HFFc6 (cell line): Measurements from ENCODE around the gene RAB27B. TPM values are rescaled to one million over a fixed set of nuclear protein-coding genes. Genes with fewer than 3 reads are reported as not detected.
"Not testable (repeated sequence)": the region's sequence is repeated elsewhere in the genome, so short reads cannot be mapped to it uniquely, and the experiment has no call there.

Source experiments
- DNase-seq: peaks from one replicate; pipeline ENCODE4 v3.0.0-alpha.2; 2018
- H3K27ac Mint-ChIP-seq: 2 replicates; pipeline ENCODE4 v1.8.0; 2020; ENCODE audit warnings: mild to moderate bottlenecking, mixed read lengths
- H3K27me3 Mint-ChIP-seq: 2 replicates; pipeline ENCODE4 v1.8.0; 2021; ENCODE audit warnings: mild to moderate bottlenecking, moderate library complexity, mixed read lengths; ENCODE audit not compliant: insufficient read depth
- H3K36me3 Mint-ChIP-seq: 2 replicates; pipeline ENCODE4 v1.8.0; 2021; ENCODE audit warnings: low read depth, mixed read lengths
- H3K4me1 Mint-ChIP-seq: 2 replicates; pipeline ENCODE4 v1.8.0; 2020; ENCODE audit warnings: low read depth, mixed read lengths
- H3K4me3 Mint-ChIP-seq: 2 replicates; pipeline ENCODE4 v1.8.0; 2020; ENCODE audit warnings: mild to moderate bottlenecking, moderate library complexity, mixed read lengths
- H3K9me3 Mint-ChIP-seq: 2 replicates; pipeline ENCODE4 v1.8.0; 2020; ENCODE audit warnings: mild to moderate bottlenecking, mixed read lengths
- CTCF ChIP-seq: fragments of 200-600 bp; sonication (generic); IDR thresholded peaks from 2 replicates; pipeline ENCODE4 v1.5.0; 2021; ENCODE audit warnings: antibody characterized with exemption, mild to moderate bottlenecking
- total RNA-seq, 6 experiments: library from RNA; stranded (reverse); fragmentation: NEBNext Ultra II Directional; extraction: Animal tissue kit (Norgen Biotek cat#: 25700); gene quantifications; 2 replicates in 1 of 6; 3 replicates in 5 of 6; pipeline ENCODE4 v1.2.3, GENCODE V29; 2021

The RAB27B gene
- total RNA-seq, 6 experiments from 2014 or later = 0.34 to 2.2 (median 0.79) TPM

GRCh38 chr18:54852780-54853675 lies 24.8 kb downstream of the RAB27B start:
- H3K9me3 Mint-ChIP-seq = no peaks in the 10 kb centered on the region
- no peak overlapping the region for H3K27ac Mint-ChIP-seq
- no peak for TF ChIP-seq CTCF
- no peaks in the 10 kb centered on the region for H3K36me3 Mint-ChIP-seq
- no peak overlapping the region for H3K4me3 Mint-ChIP-seq
- H3K27me3 Mint-ChIP-seq = no peaks in the 10 kb centered on the region; the same call in none of the 2 replicates
- no peaks in the 10 kb centered on the region for H3K4me1 Mint-ChIP-seq
- no peak for DNase-seq

GRCh38 chr18:54855050-54855449 lies 26.8 kb downstream of the RAB27B start:
- H3K27ac Mint-ChIP-seq, DNase-seq, H3K4me1 Mint-ChIP-seq, H3K9me3 Mint-ChIP-seq, H3K27me3 Mint-ChIP-seq, H3K4me3 Mint-ChIP-seq, H3K36me3 Mint-ChIP-seq: not testable (repeated sequence)

- H3K9me3 Mint-ChIP-seq = no peaks in the 10 kb centered on the region
- no peaks in the 10 kb centered on the region; the same call in none of the 2 replicates for H3K27me3 Mint-ChIP-seq
- no peaks in the 10 kb centered on the region for H3K36me3 Mint-ChIP-seq
- H3K4me3 Mint-ChIP-seq = no peak overlapping the region
- H3K27ac Mint-ChIP-seq = no peak overlapping the region
- no peak for TF ChIP-seq CTCF
- DNase-seq = no peak
- no peaks in the 10 kb centered on the region for H3K4me1 Mint-ChIP-seq
Measured at GRCh38 chr18:54856105-54856646, 27.9 kb downstream of the RAB27B start.

- H3K4me1 Mint-ChIP-seq = no peaks in the 10 kb centered on the region
- TF ChIP-seq CTCF = no peak
- H3K36me3 Mint-ChIP-seq = no peaks in the 10 kb centered on the region
- H3K4me3 Mint-ChIP-seq = no peak overlapping the region
- no peaks in the 10 kb centered on the region; the same call in 1 of the 2 replicates for H3K27me3 Mint-ChIP-seq
- no peak for DNase-seq
- H3K9me3 Mint-ChIP-seq = no peaks in the 10 kb centered on the region
- no peak overlapping the region for H3K27ac Mint-ChIP-seq
Measured at GRCh38 chr18:54857499-54857898, 29.2 kb downstream of the RAB27B start.

- Mint-ChIP-seq H3K4me3 (no peak overlapping the region), H3K27ac (no peak overlapping the region), H3K9me3 (no peaks in the 10 kb centered on the region), H3K36me3 (no peaks in the 10 kb centered on the region), H3K27me3 (no peaks in the 10 kb centered on the region), H3K4me1 (no peaks in the 10 kb centered on the region)
- TF ChIP-seq CTCF = no peak
- no peak for DNase-seq
Measured at GRCh38 chr18:54859667-54860421, 31.6 kb downstream of the RAB27B start.
